GM12873 (cell line): ENCODE data around the gene TAS1R1.

ENCODE experiments used
- TF ChIP-seq, protein P1 (sequence below): IDR thresholded peaks from 2 replicates; pipeline ENCODE4 v1.5.1; 2012; ENCODE audit warnings: low read depth, mild to moderate bottlenecking, moderate library complexity, low read length, control low read depth; ENCODE audit not compliant: insufficient read depth; ENCODE audit errors: missing control alignments

TAS1R1 gene

DNA sequence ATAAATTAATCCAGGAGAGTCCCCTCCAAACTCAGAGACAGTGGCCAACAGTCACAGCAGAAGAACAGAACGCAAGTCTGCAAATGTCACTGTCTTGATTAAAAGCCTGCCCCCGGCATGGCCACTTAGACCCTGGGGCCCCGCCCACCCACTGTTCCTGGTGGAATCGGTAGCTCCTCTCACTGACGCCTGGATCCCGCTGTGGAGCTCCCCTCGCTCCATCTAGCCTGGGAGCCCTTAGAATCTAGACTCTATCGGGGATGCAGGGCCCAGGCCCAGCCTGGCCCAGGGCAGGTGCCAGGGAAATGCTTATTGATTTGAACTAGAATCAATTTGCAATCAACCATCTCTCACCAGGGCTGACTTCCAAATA is 42.2 kb upstream of the TAS1R1 start:
- TF ChIP-seq, protein P1, sequence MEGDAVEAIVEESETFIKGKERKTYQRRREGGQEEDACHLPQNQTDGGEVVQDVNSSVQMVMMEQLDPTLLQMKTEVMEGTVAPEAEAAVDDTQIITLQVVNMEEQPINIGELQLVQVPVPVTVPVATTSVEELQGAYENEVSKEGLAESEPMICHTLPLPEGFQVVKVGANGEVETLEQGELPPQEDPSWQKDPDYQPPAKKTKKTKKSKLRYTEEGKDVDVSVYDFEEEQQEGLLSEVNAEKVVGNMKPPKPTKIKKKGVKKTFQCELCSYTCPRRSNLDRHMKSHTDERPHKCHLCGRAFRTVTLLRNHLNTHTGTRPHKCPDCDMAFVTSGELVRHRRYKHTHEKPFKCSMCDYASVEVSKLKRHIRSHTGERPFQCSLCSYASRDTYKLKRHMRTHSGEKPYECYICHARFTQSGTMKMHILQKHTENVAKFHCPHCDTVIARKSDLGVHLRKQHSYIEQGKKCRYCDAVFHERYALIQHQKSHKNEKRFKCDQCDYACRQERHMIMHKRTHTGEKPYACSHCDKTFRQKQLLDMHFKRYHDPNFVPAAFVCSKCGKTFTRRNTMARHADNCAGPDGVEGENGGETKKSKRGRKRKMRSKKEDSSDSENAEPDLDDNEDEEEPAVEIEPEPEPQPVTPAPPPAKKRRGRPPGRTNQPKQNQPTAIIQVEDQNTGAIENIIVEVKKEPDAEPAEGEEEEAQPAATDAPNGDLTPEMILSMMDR: no peak

DNA sequence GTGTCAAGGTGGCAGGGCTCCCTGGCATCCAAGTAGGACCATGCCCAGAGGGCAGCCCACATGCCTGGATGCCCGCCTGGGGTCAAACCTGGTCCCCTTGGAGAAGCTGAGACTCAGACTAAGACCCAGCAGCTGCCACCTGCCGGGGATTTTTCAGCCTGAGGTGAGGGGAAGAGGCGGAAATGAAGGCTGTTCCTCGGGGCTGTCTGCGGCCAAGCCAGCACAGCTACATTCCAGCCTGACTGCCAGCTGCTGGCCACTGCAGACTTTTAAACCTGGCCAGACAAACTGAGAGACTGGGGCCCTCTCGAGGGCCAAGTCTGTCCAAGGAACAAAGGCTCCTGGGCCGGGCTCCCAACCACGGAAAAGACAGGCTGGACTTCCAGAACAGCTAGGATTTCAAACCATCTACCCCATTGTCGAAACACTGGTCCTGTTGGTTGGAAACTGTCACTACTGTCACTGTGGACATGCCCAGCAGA is 41.7 kb upstream of the TAS1R1 start:
- TF ChIP-seq, protein P1: no peak

- TF ChIP-seq, protein P1: no peak
Observed at GRCh38 chr1:6515771-6516170, 39.3 kb upstream of the TAS1R1 start.

DNA sequence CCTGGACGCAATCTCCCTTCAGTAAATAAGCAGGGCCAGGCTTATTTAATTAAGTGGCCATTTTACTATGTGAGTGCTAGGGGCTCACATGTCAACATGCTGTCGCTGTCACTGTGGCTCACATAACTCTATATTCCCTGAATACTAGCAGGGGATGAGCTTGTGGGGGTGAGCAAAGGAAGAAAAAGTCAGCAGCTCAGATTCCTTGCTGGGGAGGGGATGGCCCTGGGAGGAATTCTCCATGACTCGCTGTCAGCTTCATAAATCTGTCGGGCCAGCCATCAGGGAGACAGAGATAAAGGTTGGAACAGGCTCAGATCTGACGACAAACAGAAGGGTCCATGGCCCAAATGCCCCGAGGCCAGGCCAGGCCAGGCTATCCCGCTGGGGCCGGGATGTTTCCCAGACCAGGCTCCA is 37.7 kb upstream of the TAS1R1 start:
- TF ChIP-seq, protein P1: no peak

DNA sequence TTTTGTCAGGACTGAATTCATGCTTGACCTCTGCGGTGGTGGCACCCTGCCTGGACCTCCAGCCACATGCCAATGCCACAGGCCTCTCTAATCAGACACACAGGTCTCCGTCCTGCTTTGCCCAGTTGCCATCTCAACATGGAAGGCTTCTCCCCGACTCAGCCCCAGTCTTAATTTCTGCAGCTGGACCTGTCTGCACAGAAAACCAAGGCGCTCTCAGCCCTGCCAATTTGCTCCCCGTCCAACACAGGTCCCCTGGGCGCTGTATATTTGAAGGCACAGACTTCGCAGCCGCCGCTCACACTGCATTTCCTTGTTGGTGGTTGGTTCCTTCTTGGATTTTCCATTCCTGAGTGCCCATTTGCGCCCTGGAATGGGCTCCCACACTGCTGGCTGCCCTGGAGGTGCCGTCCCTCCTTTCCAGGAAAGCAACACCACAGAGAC is 35.6 kb upstream of the TAS1R1 start:
- TF ChIP-seq, protein P1: no peak

DNA sequence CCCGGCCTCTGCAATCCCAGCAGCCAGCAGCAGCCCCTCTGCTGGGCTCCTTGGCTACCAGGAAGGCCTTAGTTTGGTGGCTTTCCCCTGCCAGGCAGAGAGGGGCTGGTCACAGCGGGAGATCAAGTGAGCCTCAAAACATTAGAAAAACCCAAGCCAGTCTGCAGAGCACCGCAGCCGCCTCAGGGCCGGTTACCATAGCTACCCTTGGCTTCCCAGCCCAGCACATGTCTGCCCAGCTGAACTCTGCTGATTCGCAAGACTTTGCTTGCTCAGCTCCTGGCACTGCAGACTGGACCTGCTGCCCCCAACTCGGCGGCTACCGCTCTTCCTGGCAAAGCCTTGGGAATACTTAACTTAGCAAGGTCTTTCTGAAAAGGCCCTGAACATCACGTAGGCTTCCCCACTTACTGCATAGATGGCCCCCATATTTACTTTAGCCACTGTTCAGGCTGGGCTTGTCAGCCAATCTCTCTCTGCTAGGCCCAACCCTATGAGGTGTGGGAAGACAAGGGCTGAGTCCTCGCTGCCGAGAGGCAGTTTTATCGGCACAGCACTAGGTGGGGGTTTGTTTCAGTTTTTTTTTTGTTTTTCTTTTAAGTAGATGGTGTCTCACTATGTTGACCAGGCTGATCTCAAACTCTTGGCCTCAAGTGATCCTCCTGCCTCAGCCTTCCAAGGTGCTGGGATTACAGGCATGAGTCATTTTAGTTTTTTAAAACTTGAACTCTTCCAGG is 35.0 kb upstream of the TAS1R1 start:
- TF ChIP-seq, protein P1: no peak

DNA sequence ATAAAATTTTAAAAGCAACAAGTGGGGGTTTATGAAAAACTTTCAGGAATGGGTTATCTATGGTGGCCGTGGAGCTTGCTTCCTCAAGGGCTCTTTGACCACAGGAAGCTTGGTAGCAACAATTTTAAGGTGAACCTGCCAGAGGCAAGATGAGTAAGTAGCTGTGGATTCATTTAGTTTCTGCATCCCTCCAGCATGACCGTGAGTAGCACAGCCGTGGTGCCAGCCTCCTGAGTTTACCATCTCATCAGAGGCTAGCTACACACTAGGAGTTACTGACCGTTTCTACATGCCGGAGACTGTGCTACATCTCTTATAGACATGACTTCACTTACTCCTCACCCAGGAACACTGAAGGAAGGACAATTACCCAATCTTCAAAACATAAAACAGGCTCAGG is 33.6 kb upstream of the TAS1R1 start:
- TF ChIP-seq, protein P1: no peak
